Forelimb muscle (tissue), 1 donor: Measurements from ENCODE around the gene ERRFI1. TPM values are rescaled to one million over a fixed set of nuclear protein-coding genes. Genes with fewer than 3 reads are reported as not detected.

Source experiments
- DNase-seq: peaks from one replicate; pipeline ENCODE4 v3.0.0-alpha.2; 2013; ENCODE audit warnings: low read depth
- polyA plus RNA-seq: library from polyadenylated mRNA; unstranded; fragments of 120-200 nt; gene quantifications from one replicate; pipeline ENCODE4 v1.2.1, GENCODE V29; 2013; ENCODE audit not compliant: insufficient read length

The ERRFI1 gene
- polyA plus RNA-seq, 1 donor = 6.5 TPM

GRCh38 chr1:8004113-8004802 lies 21.9 kb downstream of the ERRFI1 start:
- DNase-seq = no peak

- no peak for DNase-seq
Observed at GRCh38 chr1:8003438-8004112, 22.5 kb downstream of the ERRFI1 start.

- no peak for DNase-seq
Observed at GRCh38 chr1:8002921-8003320, 23.2 kb downstream of the ERRFI1 start.

GRCh38 chr1:8002329-8002910 lies 23.7 kb downstream of the ERRFI1 start:
- no peak for DNase-seq

DNA sequence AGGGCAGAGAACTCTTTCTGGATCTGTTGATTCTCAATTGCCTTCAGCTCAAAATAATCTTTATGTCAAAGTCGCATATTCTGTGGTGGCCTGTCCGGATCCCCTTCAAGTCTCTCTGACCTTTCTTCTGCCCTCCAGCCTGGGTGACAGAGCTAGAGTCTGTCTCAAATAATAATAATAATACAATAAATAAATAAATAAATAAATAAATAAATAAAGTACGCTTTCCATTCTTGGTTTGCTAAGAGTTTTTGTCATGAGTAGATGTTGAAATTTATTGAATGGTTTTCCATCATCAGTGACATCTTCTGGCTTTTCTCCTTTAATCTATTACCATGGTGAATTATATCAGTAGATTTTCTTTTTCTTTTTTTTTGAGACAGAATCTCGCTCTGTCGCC lies 30.7 kb downstream of the ERRFI1 start:
- no peak for DNase-seq

DNA sequence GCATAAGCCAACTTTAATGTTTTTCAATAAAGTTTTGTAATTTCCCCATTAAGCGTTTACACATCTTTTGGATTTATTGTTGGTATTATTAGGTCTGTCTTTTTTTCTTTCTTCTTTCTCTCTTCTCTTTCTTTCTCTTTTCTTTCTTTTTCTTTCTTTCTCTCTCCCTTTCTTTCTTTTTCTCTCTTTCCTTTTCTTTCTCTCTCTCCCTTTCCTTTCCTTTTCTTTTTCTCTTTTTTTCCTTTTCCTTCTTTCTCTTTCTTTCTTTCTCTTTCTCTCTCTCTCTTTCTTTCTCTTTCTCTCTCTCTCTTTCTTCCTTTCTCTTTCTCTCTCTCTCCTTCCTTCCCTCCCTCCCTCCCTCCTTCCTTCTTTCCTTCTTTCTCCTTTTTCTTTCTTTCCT lies 31.3 kb downstream of the ERRFI1 start:
- DNase-seq = no peak

DNA sequence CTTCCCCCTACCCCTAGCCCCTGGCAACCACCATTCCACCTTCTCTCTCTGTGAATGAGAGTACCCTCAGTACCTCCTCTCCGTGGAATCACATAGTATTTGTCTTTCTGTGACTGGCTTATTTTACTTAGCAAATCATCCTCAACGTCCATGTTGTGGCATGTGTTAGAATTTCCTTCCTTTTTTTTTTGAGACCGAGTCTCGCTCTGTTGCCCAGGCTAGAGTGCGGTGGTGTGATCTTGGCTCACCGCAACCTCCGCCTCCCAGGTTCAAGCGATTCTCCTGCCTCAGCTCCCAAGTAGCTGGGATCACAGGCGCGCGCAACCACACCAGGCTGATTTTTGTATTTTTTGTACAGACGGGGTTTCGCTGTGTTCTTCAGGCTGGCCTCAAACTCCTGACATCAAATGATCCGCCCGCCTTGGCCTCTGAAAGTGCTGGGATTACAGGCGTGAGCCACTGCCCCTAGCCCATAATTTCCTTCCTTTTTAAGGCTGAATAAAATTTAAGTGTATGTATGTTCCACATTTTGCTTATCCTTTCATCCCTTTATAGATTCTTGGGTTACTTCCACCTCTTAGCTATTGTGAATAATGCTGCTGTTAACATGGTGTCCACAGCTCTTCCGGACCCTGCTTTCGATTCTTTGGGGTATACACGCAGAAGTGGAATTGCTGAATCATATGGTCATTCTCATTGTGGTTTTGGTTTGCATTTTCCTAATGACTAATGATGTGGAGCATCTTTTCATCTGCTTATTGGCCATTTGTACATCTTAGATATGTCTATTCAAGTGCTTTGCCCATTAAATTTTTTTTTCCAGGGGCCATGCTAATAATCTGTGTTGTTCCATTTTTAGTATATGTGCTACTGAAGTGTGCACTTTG lies 32.3 kb downstream of the ERRFI1 start:
- no peak for DNase-seq

- no peak for DNase-seq
Observed at GRCh38 chr1:7992885-7993284, 33.2 kb downstream of the ERRFI1 start.

DNA sequence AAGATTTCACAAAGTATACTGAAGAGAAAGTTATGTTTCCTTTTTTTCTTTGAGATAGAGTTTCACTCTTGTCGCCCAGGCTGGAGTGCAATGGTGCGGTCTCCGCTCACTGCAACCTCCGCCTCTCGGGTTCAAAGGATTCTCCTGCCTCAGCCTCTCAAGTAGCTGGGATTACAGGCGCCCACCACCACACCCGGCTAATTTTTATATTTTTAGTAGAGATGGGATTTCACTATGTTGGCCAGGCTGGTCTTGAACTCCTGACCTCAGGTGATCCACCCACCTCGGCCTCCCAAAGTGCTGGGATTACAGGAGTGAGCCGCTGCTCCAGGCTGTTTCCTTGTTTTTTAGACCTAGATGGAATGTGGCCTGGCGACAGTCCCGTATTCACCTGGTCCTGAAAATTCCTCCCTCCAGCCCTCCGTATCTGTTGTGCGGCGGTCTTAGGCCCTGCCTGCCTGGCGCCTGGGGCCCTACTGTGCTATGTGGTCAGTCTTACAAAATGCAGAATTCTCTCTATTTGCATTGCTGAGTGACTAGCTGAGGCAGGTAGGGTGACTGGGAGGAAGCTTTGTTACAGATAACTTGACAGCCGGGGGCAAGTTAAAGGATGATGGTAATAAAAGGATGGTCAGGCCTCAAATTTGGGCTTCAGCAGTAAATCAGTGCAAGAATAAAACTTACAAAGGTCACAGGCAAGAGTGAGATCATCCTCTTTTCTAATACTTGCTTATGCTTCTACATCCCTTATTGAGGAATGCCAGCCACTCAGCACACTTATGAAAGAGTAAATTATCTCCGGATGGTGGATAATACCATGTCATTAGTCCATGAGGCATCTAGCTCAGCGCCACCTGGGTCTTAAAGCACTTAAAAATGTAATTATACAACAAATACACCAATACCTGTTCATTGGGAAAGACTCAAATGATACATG lies 34.3 kb downstream of the ERRFI1 start:
- DNase-seq = no peak

- DNase-seq = no peak
Observed at GRCh38 chr1:7989762-7990428, 36.2 kb downstream of the ERRFI1 start.

DNA sequence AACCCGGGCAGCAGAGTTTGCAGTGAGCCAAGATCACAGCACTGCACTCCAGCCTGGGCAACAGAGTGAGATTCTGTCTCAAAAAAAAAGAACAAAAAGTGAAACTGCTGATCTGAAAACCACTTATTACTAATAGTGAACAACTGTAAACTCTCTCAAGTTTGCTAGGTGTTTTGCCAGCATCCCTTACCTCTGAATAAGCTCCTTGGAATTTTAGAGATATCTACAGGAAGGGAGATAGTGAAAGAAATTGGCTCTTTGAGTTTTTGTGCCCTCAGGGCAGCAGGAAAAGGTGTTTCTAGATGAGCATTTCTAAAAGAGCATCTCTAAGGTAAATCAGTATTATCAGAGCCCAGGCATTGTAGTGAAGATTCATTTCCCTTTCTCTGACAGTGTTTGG lies 37.5 kb downstream of the ERRFI1 start:
- no peak for DNase-seq

DNA sequence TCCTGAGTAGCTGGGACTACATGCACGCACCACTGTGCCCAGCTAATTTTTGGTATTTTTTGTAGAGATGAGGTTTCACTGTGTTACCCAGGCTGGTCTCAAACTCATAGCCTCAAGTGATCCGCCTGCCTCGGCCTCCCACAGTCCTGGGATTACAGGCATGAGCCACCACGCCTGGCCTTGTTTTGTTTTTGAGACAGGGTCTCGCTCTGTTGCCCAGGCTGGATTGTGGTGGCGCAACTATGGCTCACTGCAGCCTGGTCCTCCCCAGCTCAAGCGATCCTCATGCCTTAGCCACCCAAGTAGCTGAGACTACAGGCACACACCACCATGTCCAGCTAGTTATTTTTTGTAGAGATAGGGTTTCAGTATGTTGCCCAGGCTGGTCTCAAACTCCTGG lies 38.6 kb downstream of the ERRFI1 start:
- DNase-seq = no peak

DNA sequence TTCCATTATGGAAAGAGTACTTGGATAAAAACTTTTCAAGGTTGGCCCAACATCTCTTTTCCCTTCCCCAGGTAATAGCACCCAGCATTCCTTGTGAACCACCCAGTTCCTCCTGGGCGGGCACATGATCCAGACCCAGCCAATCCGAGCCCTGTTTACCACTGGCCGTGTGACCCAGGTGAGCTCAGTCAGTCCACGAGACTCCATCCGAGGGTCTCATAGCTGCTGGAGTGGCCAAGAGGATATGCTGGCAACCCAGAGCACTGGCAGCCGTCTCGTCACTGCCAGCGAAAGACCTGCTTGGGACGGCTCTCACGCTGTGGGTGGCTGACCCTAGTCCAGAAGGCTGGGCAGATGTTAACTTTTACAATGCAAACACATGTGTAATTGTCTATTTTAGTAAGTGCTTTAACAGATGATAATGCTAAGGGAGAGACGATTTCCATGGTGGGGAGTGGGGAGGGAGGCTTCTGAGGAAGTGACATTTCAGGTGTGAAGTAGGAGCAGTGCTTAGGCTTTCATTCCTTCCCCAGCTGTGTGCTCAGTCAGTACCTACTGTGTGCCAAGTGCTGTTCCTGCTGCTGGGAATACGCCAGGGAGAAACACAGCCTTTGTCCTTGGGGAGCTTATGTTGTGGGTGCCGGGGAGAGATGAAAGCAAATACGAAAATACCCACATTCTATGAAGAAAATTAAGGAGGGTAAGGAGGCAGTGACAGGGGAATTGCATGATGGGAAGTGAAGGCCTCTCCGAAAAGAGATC lies 40.1 kb downstream of the ERRFI1 start:
- no peak for DNase-seq

- no peak for DNase-seq
Observed at GRCh38 chr1:7984811-7985210, 41.3 kb downstream of the ERRFI1 start.

GRCh38 chr1:7983086-7983778 lies 42.9 kb downstream of the ERRFI1 start:
- no peak for DNase-seq

DNA sequence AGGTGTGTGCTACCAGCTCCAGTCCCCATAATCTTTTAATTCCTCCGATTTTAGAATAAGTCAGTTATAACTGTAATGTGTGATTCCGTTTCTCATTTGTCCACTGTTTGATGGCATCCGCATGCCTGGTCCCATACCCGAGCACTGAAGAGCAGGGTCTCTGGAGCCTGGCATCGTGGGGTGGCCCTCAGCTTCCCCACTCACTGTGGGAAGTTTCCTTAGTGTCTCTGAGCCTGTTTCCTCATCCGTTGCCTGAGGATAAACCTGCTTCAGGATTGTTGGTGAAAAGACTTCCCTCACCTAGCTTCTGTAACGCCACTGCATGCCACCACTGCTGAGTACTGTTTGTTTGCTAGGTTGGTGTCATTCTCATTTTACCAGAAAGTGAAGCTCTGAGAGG lies 45.1 kb downstream of the ERRFI1 start:
- DNase-seq = no peak

DNA sequence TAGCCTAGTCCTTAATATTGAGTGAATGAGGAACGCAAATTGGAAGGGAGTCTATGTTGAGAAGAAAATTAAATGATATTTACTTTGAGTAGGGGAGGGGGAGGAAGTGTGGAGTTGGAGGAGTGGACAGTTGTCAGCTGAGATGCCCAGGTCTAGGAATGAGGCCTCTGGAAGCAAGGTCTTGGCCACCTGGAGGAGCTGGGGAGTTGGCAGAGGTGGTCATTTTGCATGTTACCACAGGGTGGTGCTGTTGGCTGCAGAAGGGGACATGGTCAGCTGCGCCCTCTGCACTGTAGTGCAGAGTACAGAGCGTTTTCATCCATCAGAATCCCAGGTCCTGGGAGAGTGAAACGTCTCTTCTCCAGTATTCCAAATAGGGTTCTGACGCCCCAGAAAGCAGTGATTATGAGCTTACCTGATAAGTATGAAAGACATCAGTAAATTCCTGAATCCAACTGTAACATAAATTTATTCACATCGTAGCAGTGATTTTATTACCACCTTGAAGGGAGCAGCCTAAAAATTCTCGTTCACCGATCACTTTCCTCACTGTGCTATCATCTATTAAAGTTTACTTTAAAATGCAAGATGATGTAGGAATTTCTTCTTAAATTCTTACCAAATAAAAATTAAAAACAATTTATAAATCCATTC lies 50.8 kb downstream of the ERRFI1 start:
- no peak for DNase-seq

DNA sequence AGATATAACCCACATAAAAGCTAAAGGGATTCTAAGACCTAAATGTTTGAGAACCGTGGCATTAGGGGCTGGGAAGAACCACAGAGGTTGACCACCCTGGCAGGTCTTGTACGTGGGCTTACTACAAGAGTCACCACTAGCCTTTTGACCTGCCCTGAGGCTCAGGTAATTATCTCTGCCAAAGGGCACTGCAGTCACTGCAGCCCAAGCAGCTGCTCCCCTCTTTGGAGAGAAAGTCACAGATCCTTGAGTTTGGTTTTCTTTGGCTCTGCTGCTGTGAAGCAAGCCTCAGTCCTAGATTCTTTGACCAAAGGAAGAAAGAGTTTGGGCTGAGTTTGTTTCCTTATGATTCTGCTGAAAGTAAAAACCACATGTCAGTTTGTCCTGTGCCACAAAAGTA lies 53.0 kb downstream of the ERRFI1 start:
- DNase-seq = no peak

- no peak for DNase-seq
Observed at GRCh38 chr1:7972285-7972684, 53.8 kb downstream of the ERRFI1 start.
